CD4-positive, CD25-positive, alpha-beta regulatory T cell (primary cell): Measurements from ENCODE around the gene STIP1. TPM values are rescaled to one million over a fixed set of nuclear protein-coding genes. Genes with fewer than 3 reads are reported as not detected.

Experiments used
- ATAC-seq, 2 donors: fragments of 150-1000 bp; cut with Tn5 transposase; one replicate each; pipeline ENCODE4 v1.10.0; 2021; ENCODE audit warnings: low read depth in 2 of 2, moderate number of reproducible peaks in 2 of 2, moderate library complexity in 1 of 2
- DNase-seq, 3 donors: peaks; one replicate each; pipeline versions ENCODE4 v3.0.0 to v3.0.0-alpha.2; 2012 to 2022; ENCODE audit warnings: mixed read lengths in 1 of 3
- H3K27ac ChIP-seq: one replicate; pipeline ENCODE4 v1.7.0; 2013; ENCODE audit warnings: mild to moderate bottlenecking, low read length; ENCODE audit not compliant: insufficient read depth, poor library complexity, severe bottlenecking
- H3K27me3 ChIP-seq: one replicate; pipeline ENCODE4 v1.7.0; 2013; ENCODE audit warnings: low read length; ENCODE audit not compliant: control insufficient read depth, insufficient read depth
- H3K36me3 ChIP-seq: one replicate; pipeline ENCODE4 v1.7.0; 2013; ENCODE audit warnings: mild to moderate bottlenecking, low read length, moderate library complexity; ENCODE audit not compliant: control insufficient read depth, insufficient read depth
- H3K4me1 ChIP-seq: 2 replicates; pipeline ENCODE4 v1.7.0; 2013; ENCODE audit warnings: mild to moderate bottlenecking, low read length; ENCODE audit not compliant: insufficient read depth, control insufficient read depth, poor library complexity, severe bottlenecking
- H3K4me3 ChIP-seq: one replicate; pipeline ENCODE4 v1.7.0; 2013; ENCODE audit warnings: low read depth, mild to moderate bottlenecking, low read length, moderate library complexity
- H3K9me3 ChIP-seq, 2 experiments: 1 replicate in 1 of 2; 2 replicates in 1 of 2; pipeline ENCODE4 v1.7.0; 2013; ENCODE audit warnings: low read length in 2 of 2, mild to moderate bottlenecking in 1 of 2, moderate library complexity in 1 of 2; ENCODE audit not compliant: control insufficient read depth in 2 of 2
- H3K27ac Mint-ChIP-seq, 3 donors: one replicate each; pipeline ENCODE4 v1.8.0; 2020 to 2022; ENCODE audit warnings: mild to moderate bottlenecking in 3 of 3, mixed read lengths in 3 of 3, moderate library complexity in 2 of 3
- H3K27me3 Mint-ChIP-seq: one replicate; pipeline ENCODE4 v1.8.0; 2022; ENCODE audit warnings: mild to moderate bottlenecking, mixed read lengths
- H3K36me3 Mint-ChIP-seq: one replicate; pipeline ENCODE4 v1.8.0; 2020; ENCODE audit warnings: mixed read lengths
- H3K4me1 Mint-ChIP-seq, 4 donors: one replicate each; pipeline ENCODE4 v1.8.0; 2020 to 2022; ENCODE audit warnings: mixed read lengths in 4 of 4, mild to moderate bottlenecking in 1 of 4
- H3K4me3 Mint-ChIP-seq, 4 donors: one replicate each; pipeline ENCODE4 v1.8.0; 2020 to 2022; ENCODE audit warnings: mild to moderate bottlenecking in 4 of 4, mixed read lengths in 4 of 4, moderate library complexity in 3 of 4
- H3K9me3 Mint-ChIP-seq, 7 donors: one replicate each; pipeline ENCODE4 v1.8.0; 2020 to 2022; ENCODE audit warnings: mixed read lengths in 7 of 7, mild to moderate bottlenecking in 3 of 7, moderate library complexity in 2 of 7
- polyA plus RNA-seq, 4 donors: library from polyadenylated mRNA; unstranded; fragments of 300-500 nt; fragmentation: Illumina TruSeq; gene quantifications; one replicate each; pipeline ENCODE4 v1.2.3, GENCODE V29; 2021
- total RNA-seq: library from RNA; stranded (reverse); gene quantifications from one replicate; pipeline ENCODE4 v1.2.3, GENCODE V29; 2022

STIP1 gene
- total and polyA plus RNA-seq, 5 donors from 2014 or later, result 57.8 to 72.3 (median 64.1) TPM

DNA sequence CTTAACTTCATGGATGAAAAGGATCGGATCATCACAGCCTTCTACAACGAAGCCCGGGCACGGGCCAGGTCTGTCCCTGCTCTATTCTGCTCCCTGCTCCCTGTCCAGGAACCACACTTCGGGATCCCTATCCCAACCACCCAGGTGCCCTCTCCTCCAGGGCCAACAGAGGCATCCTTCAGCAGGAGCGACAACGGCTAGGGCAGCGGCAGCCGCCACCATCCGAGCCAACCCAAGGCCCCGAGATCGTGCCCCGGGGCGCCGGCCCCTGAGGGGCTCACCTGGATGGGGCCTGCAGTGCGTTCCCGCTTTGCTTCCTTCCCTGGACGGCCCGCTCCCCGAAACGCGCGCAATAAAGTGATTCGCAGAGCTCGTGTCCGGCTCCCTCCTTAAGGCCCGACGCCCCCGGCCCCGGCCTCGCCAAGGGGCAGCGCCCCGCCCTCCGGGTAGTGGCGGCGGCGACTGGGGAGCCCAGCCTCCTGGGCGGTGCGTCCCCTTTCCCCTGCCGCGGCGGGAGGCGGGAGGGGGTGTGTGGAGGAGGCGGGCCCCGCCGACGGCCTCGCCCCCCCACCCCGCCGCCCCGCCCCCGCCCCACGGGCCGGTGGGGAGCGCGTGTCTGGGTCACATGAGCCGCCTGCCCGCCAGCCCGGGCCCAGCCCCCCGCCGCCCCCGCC, 48.1 kb downstream of the STIP1 start, which contains the start of gene VEGFB:
Gene VEGFB, plus strand, starts transcription at position 672 of the 674 bp plus-strand sequence. CDS start 250 bp downstream, outside the sequence.
- Histone ChIP-seq H3K4me1 (peaks cover 39% of the 10 kb centered on the region), H3K36me3 (no peaks in the 10 kb centered on the region), H3K9me3 (no peaks in the 10 kb centered on the region), H3K27ac (peak within 1 kb of the TSS; percentile 68), H3K4me3 (peak within 1 kb of the TSS; percentile 48), H3K27me3 (no peaks in the 10 kb centered on the region)
- Mint-ChIP-seq H3K4me3 (peak within 1 kb of the TSS; percentile 85 to 95 (median 91)), H3K9me3 (no peaks in the 10 kb centered on the region), H3K27me3 (no peaks in the 10 kb centered on the region), H3K4me1 (peaks cover 0 to 47% (median 27%) of the 10 kb centered on the region in 4 donors), H3K27ac (peak within 1 kb of the TSS; percentile 74 to 80 (median 76)), H3K36me3 (no peaks in the 10 kb centered on the region)
- DNase-seq (peak; percentile 59 to 74 (median 66)), ATAC-seq (peak; percentile 47 to 54)

DNA sequence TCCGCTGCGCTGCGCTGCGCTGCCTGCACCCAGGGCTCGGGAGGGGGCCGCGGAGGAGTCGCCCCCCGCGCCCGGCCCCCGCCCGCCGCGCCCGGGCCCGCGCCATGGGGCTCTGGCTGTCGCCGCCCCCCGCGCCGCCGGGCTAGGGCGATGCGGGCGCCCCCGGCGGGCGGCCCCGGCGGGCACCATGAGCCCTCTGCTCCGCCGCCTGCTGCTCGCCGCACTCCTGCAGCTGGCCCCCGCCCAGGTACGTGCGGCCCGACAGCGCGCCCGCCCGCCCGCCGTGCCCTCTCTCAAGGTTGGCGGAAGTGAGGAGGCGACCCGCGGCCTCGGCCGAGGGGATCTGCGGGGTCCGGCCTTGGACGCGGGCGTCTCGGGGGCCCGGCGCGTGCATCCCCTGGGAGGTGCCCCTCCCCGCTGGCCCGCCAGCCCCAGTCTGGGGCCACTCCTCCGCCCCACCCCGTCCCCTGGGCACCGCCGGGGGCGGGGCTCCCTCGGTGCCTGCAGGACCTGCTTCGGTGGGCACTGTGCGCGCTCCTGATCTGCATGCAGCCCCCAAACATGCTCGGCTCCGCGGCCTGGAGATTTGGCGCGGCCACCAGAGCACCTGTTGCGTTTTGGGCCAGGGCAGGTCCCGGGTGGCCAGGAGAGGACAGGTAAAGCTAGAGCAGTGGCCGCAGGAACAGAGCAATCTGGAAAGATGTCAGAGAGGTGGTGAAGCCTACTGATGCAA, 48.8 kb downstream of the STIP1 start:
- Histone ChIP-seq H3K4me1 (peaks cover 32% of the 10 kb centered on the region), H3K27ac (peak overlapping the region; percentile 68), H3K4me3 (peak overlapping the region; percentile 48), H3K9me3 (no peaks in the 10 kb centered on the region), H3K27me3 (no peaks in the 10 kb centered on the region), H3K36me3 (no peaks in the 10 kb centered on the region)
- H3K36me3 Mint-ChIP-seq, result no peaks in the 10 kb centered on the region
- H3K9me3 Mint-ChIP-seq, result no peaks in the 10 kb centered on the region
- ATAC-seq (peak; percentile 54 to 63), DNase-seq (peak; percentile 55 to 60 (median 58))
- H3K4me1 Mint-ChIP-seq, result peaks cover 0 to 40% (median 22%) of the 10 kb centered on the region in 4 donors
- peak overlapping the region; percentile 80 to 93 (median 84) for H3K4me3 Mint-ChIP-seq
- H3K27ac Mint-ChIP-seq, result peak overlapping the region; percentile 74 to 80 (median 76)
- no peaks in the 10 kb centered on the region for H3K27me3 Mint-ChIP-seq

DNA sequence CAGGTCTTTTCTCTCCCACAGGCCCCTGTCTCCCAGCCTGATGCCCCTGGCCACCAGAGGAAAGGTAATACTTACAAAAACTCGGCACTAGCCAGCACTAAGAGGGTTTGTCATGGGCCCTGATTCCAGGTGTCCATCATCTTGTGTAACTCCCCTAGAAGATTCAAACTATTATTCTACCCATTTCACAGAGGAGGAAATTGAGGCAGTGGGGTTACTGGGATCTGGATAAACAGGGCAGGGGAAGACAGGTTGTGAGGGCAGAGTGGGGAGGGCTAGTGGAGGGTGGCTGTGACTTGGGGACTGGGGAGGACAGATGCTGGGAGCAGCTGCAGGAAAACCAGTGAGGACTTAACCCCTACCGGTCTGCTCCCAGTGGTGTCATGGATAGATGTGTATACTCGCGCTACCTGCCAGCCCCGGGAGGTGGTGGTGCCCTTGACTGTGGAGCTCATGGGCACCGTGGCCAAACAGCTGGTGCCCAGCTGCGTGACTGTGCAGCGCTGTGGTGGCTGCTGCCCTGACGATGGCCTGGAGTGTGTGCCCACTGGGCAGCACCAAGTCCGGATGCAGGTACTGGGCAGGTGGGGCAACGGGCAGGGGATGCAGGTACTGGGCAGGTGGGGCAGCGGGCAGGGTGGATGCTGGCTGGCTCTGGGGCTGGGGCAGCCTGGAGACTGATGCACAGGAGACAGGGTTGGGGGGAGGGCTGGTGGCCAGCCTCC, 49.6 kb downstream of the STIP1 start:
- ATAC-seq, result no peak
- Mint-ChIP-seq H3K27me3 (no peaks in the 10 kb centered on the region), H3K9me3 (no peaks in the 10 kb centered on the region), H3K36me3 (no peaks in the 10 kb centered on the region), H3K4me1 (peaks cover 0 to 45% (median 23%) of the 10 kb centered on the region in 4 donors), H3K27ac (peak overlapping the region; percentile 74 to 80 (median 76)), H3K4me3 (peak overlapping the region; percentile 80 to 93 (median 84))
- Histone ChIP-seq H3K4me1 (peaks cover 32% of the 10 kb centered on the region), H3K9me3 (no peaks in the 10 kb centered on the region), H3K27me3 (no peaks in the 10 kb centered on the region), H3K27ac (peak overlapping the region; percentile 68), H3K36me3 (no peaks in the 10 kb centered on the region), H3K4me3 (peak overlapping the region; percentile 48)
- no peak for DNase-seq

DNA sequence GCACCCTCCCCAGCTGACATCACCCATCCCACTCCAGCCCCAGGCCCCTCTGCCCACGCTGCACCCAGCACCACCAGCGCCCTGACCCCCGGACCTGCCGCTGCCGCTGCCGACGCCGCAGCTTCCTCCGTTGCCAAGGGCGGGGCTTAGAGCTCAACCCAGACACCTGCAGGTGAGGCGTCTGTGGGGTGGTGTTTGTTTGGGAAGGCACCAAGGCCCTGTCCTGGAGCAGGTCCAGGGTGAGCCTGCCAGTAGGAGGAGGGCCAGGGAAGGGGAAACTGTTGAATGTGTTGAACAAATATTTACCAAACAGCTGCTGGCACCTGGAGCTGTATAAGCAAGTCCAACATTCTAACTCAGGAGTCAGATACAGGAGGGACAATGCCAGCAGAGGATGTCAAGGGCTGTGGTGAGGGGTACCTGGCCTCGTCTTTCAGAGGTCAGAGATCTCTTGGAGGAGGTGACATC, 51.5 kb downstream of the STIP1 start:
- Mint-ChIP-seq H3K36me3 (no peaks in the 10 kb centered on the region), H3K27me3 (no peaks in the 10 kb centered on the region), H3K4me1 (peaks cover 0 to 42% (median 18%) of the 10 kb centered on the region in 4 donors), H3K27ac (peak overlapping the region in 1 of 3 donors; percentile 65), H3K4me3 (peak overlapping the region in 2 of 4 donors; percentile 38 to 83), H3K9me3 (no peaks in the 10 kb centered on the region)
- H3K4me1 ChIP-seq, result peaks cover 35% of the 10 kb centered on the region
- H3K4me3 ChIP-seq, result no peak overlapping the region
- no peak overlapping the region for H3K27ac ChIP-seq
- no peaks in the 10 kb centered on the region for H3K9me3 ChIP-seq
- no peaks in the 10 kb centered on the region for H3K27me3 ChIP-seq
- H3K36me3 ChIP-seq, result no peaks in the 10 kb centered on the region
- ATAC-seq, result no peak
- DNase-seq, result no peak

DNA sequence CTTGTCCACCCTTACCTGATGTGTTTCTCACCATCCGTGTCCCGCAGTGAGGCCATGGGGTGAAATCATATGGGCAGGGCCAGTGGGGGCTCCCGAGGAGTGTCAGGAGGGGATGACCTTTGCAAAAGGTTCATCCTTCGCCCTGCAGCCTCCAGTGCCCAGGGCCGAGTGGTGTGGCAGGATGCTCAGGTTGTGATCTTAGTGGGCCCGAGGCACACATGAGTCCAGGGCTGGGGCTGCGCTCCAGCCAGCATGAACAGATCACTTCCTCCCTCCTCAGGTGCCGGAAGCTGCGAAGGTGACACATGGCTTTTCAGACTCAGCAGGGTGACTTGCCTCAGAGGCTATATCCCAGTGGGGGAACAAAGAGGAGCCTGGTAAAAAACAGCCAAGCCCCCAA, 52.1 kb downstream of the STIP1 start:
- H3K27ac ChIP-seq, result no peak overlapping the region
- H3K4me1 ChIP-seq, result peaks cover 39% of the 10 kb centered on the region

DNA sequence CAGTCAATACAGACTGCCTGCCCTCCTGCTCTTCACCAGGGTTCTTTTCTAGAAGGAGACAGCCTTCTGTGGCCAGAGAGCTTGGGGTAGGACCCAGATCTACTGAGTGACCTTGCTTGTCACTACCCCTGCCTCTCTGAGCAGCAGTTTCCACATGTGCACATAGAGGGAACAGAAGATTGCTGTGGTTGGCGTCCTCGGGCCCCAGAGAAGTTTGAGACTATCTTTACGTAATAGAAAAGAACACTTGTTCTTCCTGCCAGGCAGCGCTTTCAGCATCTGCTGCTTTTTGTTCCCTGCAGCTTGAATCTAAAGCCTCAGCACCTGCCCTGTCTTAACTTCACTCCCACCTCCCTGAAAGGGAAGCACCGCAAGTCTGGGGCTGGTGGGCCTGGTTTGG, 53.0 kb downstream of the STIP1 start:
- H3K27me3 ChIP-seq, result no peaks in the 10 kb centered on the region
- no peaks in the 10 kb centered on the region for H3K36me3 Mint-ChIP-seq
- H3K4me1 ChIP-seq, result peaks cover 35% of the 10 kb centered on the region
- peak overlapping the region; percentile 48 to 86 (median 71) for H3K27ac Mint-ChIP-seq
- peaks cover 4% of the 10 kb centered on the region for H3K36me3 ChIP-seq
- H3K27ac ChIP-seq, result no peak overlapping the region
- DNase-seq (no peak), ATAC-seq (no peak)
- H3K4me3 ChIP-seq, result no peak overlapping the region
- no peaks in the 10 kb centered on the region for H3K9me3 Mint-ChIP-seq
- H3K4me1 Mint-ChIP-seq, result peaks cover 0 to 45% (median 23%) of the 10 kb centered on the region in 4 donors
- H3K9me3 ChIP-seq, result no peaks in the 10 kb centered on the region
- no peaks in the 10 kb centered on the region for H3K27me3 Mint-ChIP-seq
- H3K4me3 Mint-ChIP-seq, result peak overlapping the region in 3 of 4 donors; percentile 36 to 87 (median 83)

More for the DNA sequence above, 52.1 kb downstream of the STIP1 start:
- Mint-ChIP-seq H3K36me3 (no peaks in the 10 kb centered on the region), H3K4me3 (peak overlapping the region in 3 of 4 donors; percentile 38 to 87 (median 83)), H3K4me1 (peaks cover 0 to 42% (median 17%) of the 10 kb centered on the region in 4 donors), H3K9me3 (no peaks in the 10 kb centered on the region), H3K27ac (peak overlapping the region in 2 of 3 donors; percentile 17 to 86), H3K27me3 (no peaks in the 10 kb centered on the region)
- Histone ChIP-seq H3K9me3 (no peaks in the 10 kb centered on the region), H3K4me3 (no peak overlapping the region), H3K36me3 (no peaks in the 10 kb centered on the region), H3K27me3 (no peaks in the 10 kb centered on the region)
- DNase-seq, result no peak
- ATAC-seq, result no peak

DNA sequence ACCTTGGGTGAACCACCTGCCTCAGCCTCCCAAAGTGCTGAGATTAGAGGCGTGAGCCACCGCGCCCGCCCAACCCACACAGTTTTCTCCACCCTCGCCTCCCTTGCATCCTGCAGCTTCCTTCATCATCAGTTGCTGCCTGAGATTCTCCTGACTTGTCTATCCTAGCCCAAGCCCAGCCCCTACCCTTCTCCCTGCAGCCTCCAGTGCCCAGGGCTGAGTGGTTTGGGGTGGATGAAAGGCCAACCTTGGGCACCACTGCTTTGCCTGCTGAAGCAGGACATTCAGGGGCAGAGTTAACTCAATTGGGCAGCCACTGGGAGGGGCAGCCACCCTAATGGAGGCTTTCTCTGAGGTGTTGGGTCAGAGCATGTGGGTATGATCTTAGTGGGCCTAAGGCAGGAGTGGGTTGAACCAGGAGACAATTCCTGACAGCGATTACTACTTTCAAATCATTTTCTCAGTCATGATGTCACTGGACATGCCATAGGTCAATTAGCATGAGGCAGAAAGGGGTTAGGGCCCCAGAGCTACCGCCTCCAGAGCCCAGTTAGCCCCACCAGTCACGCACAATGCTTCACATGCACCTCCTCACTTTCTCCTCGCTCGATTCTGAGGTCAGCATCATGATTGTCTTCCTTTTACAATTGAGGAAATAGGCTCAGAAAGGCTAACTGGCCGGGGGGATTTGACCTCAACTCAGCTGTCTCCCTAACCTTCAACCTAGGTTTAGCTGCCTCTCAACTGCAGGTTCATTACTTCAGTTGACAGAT, 53.9 kb downstream of the STIP1 start:
- H3K4me1 Mint-ChIP-seq, result peaks cover 0 to 48% (median 23%) of the 10 kb centered on the region in 4 donors

More for the DNA sequence above, 53.9 kb downstream of the STIP1 start:
- Histone ChIP-seq H3K9me3 (no peaks in the 10 kb centered on the region), H3K36me3 (peaks cover 4% of the 10 kb centered on the region), H3K4me1 (peaks cover 41% of the 10 kb centered on the region), H3K27ac (peak overlapping the region; percentile 100), H3K27me3 (no peaks in the 10 kb centered on the region), H3K4me3 (peak overlapping the region; percentile 59)
- no peaks in the 10 kb centered on the region for H3K9me3 Mint-ChIP-seq
- H3K4me3 Mint-ChIP-seq, result peak overlapping the region; percentile 87 to 98 (median 94)
- no peak for ATAC-seq
- no peak for DNase-seq
- H3K27ac Mint-ChIP-seq, result peak overlapping the region; percentile 93 to 99 (median 98)
- no peaks in the 10 kb centered on the region for H3K36me3 Mint-ChIP-seq
- no peaks in the 10 kb centered on the region for H3K27me3 Mint-ChIP-seq
